GM19452 (cell line): ENCODE measurements around the gene ZNF581.

ENCODE experiments used
- ATAC-seq: cut with Tn5 transposase; IDR thresholded peaks from one replicate; pipeline ENCODE4 v1.9.1; 2021; ENCODE audit not compliant: unreplicated experiment

Gene ZNF581, protein sequence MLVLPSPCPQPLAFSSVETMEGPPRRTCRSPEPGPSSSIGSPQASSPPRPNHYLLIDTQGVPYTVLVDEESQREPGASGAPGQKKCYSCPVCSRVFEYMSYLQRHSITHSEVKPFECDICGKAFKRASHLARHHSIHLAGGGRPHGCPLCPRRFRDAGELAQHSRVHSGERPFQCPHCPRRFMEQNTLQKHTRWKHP

DNA sequence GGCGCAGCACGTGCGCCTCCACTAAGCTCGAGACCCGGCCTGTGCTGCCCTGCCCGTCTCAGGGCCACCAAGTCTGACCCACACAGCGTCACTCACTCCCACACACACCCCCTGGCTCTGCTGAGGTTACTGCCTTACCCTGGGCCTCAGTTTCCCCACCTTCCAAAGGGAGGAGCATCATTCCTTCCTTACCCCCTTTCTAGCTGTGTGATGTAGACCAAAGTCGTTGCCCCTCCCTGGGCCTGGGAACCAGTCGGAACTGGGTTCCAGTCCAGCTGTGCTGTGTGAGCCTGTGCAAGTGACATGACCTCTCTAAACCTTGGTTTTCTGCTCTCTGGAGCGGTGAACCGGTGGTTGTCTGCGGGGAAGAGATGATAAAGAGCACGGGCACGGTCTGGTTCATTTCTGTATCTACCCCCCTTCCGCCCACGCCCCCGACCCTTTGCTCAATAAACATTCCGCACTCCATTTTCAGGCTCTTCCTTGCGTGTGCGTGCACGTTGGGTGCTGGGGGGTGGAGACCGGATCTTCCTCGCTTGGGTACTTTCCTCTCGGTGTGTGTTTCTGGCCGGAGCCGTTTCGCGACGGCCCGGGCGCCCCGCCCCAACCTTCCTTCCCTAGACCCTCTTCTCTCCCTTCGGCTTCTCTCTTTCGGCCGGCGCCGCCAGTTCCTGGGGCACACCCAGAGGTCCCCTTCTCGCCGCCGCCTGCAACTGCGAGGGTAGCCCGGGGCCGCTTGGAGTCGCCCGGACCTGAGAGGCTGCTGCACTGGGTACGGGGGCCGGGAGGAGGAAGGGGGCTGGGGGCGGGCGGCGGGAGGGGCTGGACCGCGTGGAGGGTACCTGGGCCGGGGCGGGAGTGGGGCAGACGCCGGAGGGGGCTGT, at the start of gene ZNF581:
Gene ZNF581 (plus strand): TSS at position 647 of the 884 bp plus-strand sequence. CDS start 923 bp downstream, outside the sequence.
- ATAC-seq = no peak

DNA sequence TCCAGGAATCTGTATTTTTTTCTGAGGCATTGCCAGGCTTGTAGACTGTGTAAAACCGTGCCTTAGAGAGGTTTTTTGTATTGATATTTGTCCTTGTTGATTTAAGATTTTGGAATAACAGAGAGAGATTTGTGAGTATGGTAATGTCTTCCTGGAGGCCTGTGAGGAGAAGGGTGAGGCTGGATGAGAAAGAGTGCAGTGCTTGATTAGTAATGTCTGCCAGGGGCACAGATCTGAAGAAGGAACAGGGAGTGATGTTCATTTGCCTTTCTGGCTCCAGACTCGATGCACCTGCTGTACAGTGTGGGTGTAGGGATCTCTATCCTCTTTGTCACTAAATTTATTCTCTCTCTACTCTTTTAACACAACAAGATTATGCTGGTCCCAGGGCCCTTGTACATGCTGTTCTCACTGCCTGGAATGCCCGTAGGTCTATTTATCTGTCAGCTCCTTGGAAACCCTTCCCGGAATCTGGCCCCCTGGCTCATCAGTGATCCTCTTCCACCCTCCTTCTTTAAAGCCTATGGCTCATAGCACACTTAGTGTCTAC, 48.4 kb upstream of the ZNF581 start:
- ATAC-seq = no peak

DNA sequence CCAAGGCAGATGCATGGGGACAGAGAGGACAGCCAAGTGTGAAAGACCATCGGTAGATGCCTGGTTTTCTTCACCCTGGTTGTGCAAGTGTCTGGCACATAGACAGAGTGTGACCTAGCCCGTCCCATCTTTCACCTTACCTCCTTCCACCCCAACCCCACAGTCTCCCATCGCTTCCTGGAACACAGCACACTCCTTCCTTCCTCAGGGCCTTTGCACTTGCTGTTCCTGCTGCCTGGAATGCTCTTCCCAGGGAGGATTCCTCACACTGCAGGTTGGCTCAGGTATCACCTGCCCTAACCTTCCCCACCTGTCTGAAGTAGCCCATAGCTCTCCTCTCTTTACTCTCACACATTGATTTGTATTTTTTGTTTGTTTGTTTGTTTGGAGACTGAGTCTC, 47.1 kb upstream of the ZNF581 start:
- no peak for ATAC-seq

DNA sequence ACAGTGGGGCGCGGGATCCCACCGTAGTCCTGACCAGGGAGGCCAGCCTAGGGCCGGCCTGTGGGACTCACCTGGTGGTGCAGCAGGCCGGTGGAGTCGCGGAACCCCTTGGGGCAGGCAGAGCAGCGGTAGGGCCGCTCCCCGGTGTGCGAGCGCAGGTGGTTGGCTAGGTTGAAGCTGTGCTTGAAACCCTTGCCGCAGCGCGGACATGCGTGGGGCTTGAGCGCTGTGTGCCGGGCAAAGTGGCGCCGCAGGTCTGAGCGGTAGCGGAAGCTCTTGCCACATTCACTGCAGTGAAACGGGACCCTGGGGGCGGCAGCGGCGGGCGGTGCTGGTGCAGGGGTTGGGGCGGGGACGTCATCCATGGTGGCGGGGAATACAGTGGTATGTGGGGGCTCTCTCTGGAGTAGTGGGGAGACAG, 45.9 kb upstream of the ZNF581 start:
- ATAC-seq = no peak

DNA sequence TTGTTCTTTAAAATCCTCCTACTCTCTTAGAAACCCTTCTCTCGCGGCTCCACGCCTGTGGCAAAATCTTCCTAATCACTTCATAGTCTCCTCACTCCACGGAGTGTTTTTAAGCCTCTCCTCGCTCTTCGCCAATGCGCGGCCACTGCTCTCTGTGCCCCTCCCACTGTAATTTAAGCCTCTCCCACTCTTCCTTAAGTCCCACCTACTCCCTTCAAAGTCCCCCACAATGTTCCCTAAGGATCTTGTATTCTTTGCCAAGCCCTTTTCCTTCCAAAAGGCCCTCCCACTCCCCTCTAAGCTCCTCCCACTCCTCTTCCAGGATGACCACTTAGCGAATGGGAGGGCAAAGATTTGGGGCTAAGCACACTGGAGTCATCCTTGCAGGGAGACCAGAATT, 45.4 kb upstream of the ZNF581 start:
- ATAC-seq = no peak

DNA sequence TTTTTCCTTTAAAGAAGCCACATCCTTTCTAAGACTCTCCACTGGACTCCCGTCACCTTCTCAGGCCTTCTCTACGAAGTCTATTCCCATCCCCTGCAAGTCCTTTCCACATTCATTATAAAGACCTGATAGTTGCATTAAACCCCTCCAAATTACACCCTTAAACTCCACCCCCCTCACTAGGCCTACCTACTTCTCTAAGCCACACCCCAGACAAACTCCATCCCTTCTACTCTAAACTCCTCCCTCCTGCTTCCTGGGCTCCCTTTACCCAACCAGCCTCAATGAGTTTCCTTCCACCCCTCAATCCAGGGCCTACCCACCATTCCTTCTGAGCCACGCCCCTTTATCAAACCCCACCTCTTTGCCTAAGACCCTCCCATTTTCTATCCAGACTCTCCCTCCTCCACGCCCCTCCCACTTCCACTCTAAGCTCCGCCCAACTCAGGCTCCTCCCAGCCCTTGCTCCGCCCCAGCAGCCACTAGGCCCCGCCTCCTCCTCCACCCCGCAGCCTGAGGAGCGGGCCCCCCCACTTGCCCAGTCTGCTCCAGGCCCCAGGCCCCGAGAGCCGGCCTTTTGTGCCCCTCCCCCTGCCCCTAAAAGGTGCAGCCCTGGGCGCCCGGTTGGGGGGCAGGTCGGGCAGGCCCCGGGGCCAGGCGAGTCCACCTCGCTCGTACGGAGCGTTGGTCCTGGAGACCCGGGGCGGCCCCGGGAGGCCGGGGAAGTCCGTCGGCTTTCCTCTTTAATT, 44.6 kb upstream of the ZNF581 start:
- ATAC-seq = peak; percentile 48

DNA sequence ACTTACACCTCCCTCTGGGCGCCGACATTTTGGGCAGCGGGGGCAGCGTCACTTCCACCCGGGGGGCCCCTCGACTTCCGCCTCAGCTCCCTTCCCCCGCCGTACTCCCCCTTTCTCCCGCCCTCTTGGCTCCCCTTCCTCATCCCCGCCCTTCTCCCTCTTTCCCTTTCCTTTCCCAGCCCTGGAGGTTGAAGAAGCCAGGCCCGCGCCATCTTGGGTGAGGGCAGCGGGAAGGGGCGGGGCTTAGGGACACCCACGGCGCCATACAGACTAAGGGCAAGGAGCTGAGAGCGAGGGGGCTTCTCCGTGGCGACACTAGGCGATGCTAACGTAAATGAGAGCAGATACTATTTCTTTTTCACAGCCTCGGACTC, 44.0 kb upstream of the ZNF581 start, which contains the start of gene FIZ1:
Gene FIZ1 (minus strand): TSS at position 50 of the 374 bp plus-strand sequence. CDS start 1,652 bp downstream, outside the sequence.
- ATAC-seq = peak; percentile 44

DNA sequence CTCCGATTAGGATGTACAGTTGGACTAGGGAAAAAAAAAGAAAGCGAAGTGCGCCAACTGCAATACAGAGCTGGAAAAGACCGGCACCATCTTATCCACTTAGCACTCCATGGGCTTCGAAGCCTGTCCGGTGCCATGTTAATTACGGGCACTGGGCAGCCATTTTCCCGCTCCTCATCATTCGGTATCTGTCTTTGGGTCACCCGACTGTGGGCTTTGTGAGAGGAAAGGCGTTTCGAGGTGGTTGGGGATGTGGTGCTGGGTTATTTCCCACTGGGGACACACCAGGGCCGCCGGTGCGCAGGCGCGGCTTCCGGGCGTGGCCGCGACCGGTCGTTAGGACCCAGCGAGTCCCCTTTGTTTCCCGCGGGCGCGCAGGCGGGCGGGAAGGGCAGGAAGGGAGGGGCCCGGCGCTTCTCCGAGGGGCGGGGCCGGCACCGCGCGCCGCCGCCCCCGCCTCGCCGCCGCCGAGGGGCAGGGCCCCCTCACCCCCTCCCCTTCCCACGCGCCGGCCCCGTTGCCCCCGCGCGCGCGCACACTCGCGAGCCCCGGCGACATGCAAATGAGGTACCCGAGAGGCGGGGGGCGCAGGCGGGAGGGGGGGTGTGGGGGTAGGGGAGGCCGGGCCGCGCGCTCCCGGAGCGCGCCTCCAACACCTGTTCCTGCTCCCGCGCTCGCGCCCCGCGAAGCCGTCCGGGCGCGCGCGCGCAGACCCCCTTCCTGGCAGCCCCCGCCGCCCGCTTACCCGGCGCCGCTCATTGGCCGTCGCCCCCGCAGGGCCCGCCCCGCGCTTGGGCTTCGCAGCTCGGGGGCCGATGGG, 43.4 kb upstream of the ZNF581 start, which contains the start of gene ZNF524:
Gene ZNF524 (plus strand): TSS at position 447 of the 820 bp plus-strand sequence. CDS start 1,825 bp downstream, outside the sequence.
- ATAC-seq = peak; percentile 42

DNA sequence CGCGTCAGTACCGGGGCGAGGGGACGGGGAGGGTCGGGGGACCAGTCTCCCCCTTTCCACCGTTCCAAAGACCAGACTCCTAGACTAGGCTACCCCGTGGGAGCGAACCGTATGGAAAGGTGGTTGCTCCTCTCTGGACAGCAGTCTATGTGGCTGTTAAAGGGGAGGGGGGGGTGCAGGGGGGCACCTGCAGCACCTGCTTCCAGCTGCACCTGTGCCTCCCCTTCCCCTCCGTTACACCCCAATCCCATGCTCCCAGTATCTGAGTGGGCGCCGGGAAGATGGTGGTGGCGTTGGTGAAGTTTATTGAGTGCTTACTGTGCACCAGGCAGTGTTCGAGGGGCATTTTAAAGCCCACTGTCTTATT, 42.8 kb upstream of the ZNF581 start:
- ATAC-seq = no peak

DNA sequence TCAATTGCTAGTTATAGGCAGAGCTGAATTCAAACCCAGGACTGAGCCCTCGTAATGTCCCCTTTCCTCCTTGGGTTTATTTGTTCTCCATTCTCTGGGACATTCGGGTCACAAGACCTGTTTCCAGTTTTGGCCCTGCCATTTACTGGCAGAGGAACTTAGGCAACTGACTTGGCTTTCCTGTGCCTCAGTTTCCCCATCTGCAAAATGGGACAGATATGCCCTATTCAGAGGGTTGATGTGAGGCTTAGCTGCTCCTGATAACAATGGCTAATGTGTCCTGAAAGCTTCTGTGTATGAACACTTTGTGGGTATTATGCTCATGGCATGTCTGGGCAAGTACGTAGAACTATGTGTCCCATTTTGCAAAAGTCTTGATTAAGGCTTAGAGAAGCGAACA, 42.4 kb upstream of the ZNF581 start:
- no peak for ATAC-seq

DNA sequence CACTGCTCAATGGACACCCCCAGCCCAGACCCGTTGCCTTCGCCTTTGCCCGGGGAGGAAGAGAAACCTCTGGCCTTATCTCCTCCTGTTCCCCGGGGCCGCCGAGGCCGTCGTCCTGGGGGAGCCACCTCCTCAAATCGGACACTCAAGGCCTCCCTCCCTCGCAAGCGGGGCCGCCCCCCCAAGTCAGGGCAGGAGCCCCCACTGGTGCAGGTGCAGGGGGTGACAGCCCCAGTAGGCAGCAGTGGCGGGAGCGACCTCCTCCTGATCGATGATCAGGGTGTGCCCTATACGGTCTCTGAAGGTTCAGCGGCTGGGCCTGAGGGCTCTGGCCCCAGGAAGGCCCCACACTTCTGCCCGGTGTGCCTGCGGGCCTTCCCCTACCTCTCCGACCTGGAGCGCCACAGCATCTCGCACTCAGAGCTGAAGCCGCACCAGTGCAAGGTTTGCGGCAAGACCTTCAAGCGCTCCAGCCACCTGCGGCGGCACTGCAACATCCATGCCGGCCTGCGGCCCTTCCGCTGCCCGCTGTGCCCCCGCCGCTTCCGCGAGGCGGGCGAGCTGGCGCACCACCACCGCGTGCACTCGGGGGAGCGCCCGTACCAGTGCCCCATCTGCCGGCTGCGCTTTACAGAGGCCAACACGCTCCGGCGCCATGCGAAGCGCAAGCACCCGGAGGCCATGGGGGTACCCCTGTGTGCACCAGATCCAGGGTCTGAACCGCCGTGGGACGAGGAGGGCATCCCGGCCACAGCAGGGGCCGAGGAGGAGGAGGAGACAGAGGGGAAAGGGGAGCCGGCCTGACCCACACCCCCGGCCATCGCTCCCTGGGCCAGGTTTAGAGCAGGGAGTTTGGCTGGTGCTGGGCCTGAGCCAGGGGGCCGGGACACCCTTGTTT, 41.1 kb upstream of the ZNF581 start:
- ATAC-seq = no peak

DNA sequence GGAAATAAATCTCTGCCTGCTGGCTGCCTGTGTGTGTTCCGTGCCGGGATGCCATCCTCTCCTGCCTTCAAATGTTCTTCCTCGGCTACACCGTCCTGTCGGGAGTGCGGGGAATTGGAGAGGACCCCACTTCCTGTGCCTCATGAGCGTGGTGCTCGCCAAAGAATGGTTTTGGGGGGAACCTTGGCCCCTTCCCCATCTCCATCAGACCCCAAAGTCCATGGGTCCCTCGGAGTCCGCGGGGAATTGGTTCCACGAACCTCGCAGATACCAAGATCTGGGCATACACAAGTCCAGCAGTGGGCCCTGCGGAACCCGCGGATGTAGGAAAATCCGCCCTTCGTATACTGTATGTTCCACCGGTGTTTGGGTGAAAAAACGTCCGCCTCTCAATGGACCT, 40.3 kb upstream of the ZNF581 start:
- ATAC-seq = no peak

DNA sequence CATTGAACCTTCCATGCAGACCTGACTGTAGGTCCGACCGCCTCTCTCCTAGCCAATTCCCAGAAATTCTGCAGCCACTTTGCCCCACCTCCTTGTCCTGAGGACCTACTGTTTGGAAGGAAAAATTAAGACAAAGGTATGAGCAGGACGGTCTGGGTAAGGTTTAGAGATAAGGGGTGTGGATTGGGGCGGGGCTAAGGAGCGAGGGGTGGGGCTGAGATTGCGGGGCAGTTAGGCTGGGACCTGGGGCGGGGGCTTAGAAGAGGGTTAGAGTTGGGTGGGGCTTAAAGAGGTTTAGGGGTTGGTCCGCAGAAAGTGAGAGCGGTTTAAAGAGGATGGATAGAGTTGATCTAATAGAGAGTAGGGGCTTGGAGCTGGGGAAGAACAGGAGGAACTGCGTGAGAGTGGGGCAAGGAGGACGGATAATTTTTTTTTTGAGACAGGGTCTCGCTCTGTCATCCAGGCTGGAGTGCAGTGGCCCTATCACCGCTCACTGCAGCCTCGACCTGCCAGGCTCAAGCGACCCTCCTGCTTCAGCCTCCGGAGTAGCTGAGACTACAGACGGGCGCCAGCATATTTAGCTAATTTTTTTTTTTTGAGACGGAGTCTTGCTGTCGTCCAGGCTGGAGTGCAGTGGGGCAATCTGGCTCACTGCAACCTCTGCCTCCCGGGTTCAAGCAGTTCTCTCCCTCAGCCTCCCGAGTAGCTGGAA, 39.7 kb upstream of the ZNF581 start:
- ATAC-seq = no peak

DNA sequence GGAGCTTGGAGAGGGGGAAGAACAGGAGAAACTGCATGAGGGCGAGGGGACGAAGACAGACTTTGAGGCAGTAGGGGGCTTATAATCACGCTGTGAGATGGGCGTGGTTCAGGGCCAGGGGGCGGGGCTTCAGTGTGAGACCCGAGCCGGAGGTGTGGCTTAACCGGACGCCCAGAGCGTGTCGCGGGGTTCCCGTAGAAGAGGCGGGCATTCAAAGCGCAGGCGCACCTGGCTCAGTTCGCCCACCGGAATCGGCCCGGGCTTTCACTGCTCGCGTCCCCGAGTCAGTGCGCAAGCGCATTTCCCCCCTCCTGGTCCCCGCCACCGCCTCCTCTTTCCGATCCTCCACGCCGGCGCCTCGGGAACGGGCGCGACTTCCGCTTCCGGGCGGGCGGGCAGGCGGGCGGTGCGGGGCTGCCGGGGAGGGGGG, 38.2 kb upstream of the ZNF581 start:
- peak; percentile 68 for ATAC-seq

DNA sequence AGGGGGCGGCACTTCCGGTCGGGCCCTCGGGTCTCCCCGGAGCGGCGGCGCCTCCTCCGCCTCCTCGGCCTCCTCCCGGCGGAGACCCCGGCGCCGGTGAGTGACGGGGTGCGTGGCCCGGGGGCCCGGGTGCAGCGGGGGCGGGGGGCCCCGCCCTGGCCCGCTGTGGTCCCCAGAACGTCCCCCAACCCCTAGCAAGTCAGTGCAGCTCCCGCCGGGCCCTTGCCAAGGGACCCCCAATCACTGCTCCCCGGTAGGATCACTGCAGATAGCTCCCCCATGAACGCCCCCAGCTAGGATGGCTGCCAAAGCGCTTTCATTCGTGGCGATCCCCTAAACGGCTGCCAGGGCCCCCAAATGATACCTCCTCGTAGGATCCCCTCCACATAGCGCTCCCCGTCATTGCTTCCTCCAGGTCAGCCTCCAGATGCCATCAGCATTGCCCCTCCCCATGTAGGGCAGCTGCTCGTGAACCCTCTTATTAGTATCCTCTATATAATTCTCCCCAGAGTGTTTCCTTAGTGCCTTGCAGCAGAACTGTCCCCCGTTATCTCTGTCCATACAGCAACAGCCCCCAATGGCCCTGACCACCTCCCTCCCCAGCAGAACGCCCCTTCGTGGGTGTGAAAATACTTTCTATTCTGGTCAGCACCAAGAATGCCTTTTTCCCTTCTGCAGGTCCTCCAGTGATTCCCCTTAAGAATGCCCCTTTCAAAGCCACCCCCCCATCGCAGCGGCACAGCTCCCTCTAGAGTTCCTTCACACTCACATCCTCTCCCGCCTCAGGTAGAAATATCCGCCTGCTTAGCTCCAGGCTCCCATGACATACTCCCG, 37.6 kb upstream of the ZNF581 start, which contains the start of gene ZNF865:
Gene ZNF865 (plus strand): TSS at position 11 of the 834 bp plus-strand sequence. CDS start 7,972 bp downstream, outside the sequence.
- peak; percentile 24 for ATAC-seq

DNA sequence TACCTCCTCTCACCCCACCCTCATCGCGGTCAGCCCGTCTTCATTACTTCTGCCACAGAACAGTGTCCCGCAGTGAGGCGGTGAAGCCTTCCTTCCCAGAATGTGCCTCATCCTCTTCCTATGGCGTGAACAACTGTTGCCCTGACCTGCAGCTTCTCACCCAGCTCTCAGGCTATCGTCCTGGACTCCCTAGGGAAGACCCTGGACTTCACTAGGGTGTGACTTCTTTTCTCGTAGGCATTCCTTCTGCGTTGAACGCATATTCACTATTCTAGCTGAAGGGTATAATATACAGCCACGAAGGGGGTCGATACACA, 37.0 kb upstream of the ZNF581 start:
- ATAC-seq = no peak

DNA sequence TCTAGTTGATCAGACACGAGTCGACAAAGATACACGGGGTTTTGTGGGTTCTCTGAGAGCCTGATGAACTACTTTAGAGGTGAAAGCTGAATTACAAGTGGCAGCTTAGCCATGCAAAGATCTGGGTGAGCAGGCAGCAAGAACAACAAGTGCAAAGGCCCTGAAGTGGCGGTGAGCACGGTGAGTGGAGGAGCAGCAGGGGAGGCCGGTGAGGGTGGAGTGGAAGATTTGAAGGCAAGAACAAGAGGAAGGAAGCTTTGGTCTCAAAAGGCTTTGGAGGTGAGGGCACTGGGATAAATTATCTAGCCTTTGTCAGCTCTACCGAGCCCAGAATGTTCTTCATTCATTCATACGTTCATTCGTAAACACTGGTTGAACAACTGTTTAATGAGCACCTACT, 36.6 kb upstream of the ZNF581 start:
- ATAC-seq = no peak

DNA sequence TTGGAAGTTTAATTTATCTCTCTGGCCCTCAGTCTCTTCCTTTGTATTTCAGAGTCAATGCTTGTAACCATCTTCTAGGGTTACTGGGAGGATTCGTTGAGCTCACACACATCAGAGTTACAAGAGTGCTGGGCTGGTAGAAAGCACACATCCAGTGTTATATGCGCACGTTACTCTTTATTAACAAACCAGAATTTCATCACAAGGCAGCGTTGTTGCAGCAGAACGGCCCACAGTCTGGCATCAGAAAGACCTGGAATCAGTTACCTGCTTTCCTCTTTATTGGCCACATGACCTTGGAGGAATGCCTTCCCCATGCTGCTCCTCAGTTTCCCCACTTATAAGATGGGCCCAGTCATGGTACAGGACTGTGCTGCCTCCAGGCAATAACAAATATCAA, 34.1 kb upstream of the ZNF581 start:
- ATAC-seq = no peak
